Measurements from ENCODE around the gene DNHD1. TPM values are rescaled to one million over a fixed set of nuclear protein-coding genes. Genes with fewer than 3 reads are reported as not detected.

Gene DNHD1
- total and polyA plus RNA-seq, 2 of the 13 experiments (the other 11 are each of a cell fraction or from before 2014, with no cell fraction given) = 2.7 to 9.3 TPM

DNA sequence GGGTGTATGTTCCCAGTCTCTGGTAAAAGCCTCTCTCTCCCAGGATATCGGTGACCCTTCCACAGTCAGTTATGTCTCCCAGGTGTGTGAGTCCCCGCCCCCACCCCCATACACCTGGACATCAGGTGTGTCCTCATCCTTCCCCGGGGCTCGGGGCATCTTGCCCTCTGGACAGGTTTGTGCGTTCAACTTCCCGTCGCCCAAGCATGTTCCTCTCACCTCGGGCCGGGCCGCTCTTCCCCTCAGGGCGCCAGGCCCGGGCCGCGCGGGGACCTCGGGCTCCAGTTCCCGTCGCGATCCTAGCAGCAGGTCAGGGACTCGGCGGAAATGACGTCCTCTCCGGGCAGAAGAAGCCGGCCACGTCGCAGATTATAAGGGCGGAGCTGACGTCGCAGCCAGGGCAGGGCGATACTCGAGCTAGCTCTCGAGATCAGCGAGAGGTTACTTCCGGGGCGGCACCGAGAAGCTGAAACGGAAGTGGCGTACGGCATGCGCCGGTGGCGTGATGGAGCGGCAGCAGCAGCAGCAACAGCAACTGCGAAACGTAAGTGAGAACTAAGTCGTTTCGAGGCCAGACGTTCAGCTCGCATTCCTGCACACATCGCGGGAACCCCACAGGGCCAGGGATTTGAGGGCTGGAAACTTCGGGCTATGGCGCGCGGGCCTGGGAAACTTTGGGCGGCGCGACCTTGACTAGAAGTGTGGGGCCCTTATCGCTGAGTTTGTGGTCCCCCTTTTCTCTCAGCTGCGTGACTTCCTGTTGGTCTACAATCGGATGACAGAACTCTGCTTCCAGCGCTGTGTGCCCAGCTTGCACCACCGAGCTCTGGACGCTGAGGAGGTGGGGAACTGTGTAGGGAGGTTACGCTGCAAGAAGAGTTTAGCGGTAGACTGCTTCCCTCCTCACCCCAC, 15.8 kb upstream of the DNHD1 start, which contains the start of the genes ARFIP2 and TIMM10B (continued):
- TF ChIP-seq, protein P1, sequence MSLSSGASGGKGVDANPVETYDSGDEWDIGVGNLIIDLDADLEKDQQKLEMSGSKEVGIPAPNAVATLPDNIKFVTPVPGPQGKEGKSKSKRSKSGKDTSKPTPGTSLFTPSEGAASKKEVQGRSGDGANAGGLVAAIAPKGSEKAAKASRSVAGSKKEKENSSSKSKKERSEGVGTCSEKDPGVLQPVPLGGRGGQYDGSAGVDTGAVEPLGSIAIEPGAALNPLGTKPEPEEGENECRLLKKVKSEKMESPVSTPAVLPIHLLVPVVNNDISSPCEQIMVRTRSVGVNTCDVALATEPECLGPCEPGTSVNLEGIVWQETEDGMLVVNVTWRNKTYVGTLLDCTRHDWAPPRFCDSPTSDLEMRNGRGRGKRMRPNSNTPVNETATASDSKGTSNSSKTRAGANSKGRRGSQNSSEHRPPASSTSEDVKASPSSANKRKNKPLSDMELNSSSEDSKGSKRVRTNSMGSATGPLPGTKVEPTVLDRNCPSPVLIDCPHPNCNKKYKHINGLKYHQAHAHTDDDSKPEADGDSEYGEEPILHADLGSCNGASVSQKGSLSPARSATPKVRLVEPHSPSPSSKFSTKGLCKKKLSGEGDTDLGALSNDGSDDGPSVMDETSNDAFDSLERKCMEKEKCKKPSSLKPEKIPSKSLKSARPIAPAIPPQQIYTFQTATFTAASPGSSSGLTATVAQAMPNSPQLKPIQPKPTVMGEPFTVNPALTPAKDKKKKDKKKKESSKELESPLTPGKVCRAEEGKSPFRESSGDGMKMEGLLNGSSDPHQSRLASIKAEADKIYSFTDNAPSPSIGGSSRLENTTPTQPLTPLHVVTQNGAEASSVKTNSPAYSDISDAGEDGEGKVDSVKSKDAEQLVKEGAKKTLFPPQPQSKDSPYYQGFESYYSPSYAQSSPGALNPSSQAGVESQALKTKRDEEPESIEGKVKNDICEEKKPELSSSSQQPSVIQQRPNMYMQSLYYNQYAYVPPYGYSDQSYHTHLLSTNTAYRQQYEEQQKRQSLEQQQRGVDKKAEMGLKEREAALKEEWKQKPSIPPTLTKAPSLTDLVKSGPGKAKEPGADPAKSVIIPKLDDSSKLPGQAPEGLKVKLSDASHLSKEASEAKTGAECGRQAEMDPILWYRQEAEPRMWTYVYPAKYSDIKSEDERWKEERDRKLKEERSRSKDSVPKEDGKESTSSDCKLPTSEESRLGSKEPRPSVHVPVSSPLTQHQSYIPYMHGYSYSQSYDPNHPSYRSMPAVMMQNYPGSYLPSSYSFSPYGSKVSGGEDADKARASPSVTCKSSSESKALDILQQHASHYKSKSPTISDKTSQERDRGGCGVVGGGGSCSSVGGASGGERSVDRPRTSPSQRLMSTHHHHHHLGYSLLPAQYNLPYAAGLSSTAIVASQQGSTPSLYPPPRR (CRISPR knock-in tag; IDR thresholded peaks at IDR 0.05; ENCODE audit: borderline replicate concordance) = no peak
- no peak for TF ChIP-seq LCORL (IDR thresholded peaks at IDR 0.05)
- TF ChIP-seq LCORL (CRISPR knock-in tag; IDR thresholded peaks at IDR 0.05) = no peak; the same call in 1 of the 2 replicates
- TF ChIP-seq ZFP37 (CRISPR knock-in tag; IDR thresholded peaks at IDR 0.05; ENCODE audit: borderline replicate concordance) = no peak
- TF ChIP-seq ZNF720 (CRISPR knock-in tag; IDR thresholded peaks at IDR 0.05) = no peak
- TF ChIP-seq, protein P2, sequence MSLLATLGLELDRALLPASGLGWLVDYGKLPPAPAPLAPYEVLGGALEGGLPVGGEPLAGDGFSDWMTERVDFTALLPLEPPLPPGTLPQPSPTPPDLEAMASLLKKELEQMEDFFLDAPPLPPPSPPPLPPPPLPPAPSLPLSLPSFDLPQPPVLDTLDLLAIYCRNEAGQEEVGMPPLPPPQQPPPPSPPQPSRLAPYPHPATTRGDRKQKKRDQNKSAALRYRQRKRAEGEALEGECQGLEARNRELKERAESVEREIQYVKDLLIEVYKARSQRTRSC (CRISPR knock-in tag; IDR thresholded peaks at IDR 0.05; ENCODE audit: low read depth) = no peak
- TF ChIP-seq, protein P3, sequence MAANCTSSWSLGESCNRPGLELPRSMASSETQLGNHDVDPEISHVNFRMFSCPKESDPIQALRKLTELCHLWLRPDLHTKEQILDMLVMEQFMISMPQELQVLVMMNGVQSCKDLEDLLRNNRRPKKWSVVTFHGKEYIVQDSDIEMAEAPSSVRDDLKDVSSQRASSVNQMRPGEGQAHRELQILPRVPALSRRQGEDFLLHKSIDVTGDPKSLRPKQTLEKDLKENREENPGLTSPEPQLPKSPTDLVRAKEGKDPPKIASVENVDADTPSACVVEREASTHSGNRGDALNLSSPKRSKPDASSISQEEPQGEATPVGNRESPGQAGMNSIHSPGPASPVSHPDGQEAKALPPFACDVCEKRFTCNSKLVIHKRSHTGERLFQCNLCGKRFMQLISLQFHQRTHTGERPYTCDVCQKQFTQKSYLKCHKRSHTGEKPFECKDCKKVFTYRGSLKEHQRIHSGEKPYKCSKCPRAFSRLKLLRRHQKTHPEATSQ (CRISPR knock-in tag; IDR thresholded peaks at IDR 0.05; ENCODE audit: borderline replicate concordance) = no peak
- TF ChIP-seq FOSL2 (CRISPR knock-in tag; IDR thresholded peaks at IDR 0.05) = peak; percentile 61
- TF ChIP-seq ZNF629 (CRISPR knock-in tag; conservative IDR thresholded peaks at IDR 0.05) = no peak
- TF ChIP-seq ZBTB21 (CRISPR knock-in tag; IDR thresholded peaks at IDR 0.05) = peak; percentile 92
- no peak for TF ChIP-seq DPF2 (CRISPR knock-in tag; IDR thresholded peaks at IDR 0.05; ENCODE audit: borderline replicate concordance, low read depth)
- TF ChIP-seq U2AF2 (IDR thresholded peaks at IDR 0.05; ENCODE audit: low read depth, low read length) = no peak
- TF ChIP-seq, protein P4, sequence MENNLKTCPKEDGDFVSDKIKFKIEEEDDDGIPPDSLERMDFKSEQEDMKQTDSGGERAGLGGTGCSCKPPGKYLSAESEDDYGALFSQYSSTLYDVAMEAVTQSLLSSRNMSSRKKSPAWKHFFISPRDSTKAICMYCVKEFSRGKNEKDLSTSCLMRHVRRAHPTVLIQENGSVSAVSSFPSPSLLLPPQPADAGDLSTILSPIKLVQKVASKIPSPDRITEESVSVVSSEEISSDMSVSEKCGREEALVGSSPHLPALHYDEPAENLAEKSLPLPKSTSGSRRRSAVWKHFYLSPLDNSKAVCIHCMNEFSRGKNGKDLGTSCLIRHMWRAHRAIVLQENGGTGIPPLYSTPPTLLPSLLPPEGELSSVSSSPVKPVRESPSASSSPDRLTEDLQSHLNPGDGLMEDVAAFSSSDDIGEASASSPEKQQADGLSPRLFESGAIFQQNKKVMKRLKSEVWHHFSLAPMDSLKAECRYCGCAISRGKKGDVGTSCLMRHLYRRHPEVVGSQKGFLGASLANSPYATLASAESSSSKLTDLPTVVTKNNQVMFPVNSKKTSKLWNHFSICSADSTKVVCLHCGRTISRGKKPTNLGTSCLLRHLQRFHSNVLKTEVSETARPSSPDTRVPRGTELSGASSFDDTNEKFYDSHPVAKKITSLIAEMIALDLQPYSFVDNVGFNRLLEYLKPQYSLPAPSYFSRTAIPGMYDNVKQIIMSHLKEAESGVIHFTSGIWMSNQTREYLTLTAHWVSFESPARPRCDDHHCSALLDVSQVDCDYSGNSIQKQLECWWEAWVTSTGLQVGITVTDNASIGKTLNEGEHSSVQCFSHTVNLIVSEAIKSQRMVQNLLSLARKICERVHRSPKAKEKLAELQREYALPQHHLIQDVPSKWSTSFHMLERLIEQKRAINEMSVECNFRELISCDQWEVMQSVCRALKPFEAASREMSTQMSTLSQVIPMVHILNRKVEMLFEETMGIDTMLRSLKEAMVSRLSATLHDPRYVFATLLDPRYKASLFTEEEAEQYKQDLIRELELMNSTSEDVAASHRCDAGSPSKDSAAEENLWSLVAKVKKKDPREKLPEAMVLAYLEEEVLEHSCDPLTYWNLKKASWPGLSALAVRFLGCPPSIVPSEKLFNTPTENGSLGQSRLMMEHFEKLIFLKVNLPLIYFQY (CRISPR knock-in tag; IDR thresholded peaks at IDR 0.05; ENCODE audit: borderline replicate concordance) = no peak
- TF ChIP-seq, protein P5, sequence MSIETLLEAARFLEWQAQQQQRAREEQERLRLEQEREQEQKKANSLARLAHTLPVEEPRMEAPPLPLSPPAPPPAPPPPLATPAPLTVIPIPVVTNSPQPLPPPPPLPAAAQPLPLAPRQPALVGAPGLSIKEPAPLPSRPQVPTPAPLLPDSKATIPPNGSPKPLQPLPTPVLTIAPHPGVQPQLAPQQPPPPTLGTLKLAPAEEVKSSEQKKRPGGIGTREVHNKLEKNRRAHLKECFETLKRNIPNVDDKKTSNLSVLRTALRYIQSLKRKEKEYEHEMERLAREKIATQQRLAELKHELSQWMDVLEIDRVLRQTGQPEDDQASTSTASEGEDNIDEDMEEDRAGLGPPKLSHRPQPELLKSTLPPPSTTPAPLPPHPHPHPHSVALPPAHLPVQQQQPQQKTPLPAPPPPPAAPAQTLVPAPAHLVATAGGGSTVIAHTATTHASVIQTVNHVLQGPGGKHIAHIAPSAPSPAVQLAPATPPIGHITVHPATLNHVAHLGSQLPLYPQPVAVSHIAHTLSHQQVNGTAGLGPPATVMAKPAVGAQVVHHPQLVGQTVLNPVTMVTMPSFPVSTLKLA (IDR thresholded peaks at IDR 0.05) = peak; percentile 67; the same call in 1 of the 2 replicates
- TF ChIP-seq, protein P6, sequence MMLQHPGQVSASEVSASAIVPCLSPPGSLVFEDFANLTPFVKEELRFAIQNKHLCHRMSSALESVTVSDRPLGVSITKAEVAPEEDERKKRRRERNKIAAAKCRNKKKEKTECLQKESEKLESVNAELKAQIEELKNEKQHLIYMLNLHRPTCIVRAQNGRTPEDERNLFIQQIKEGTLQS (CRISPR knock-in tag; IDR thresholded peaks at IDR 0.05) = peak; percentile 6; the same call in 1 of the 2 replicates

All from HepG2 (cell line).